LNCaP clone FGC (cell line): ENCODE measurements around the gene MMEL1.

Source experiments
- DNase-seq: peaks from one replicate; pipeline ENCODE4 v3.0.0-alpha.2; 2011; ENCODE audit warnings: low read depth
- H3K4me3 ChIP-seq: 2 replicates; pipeline ENCODE4 v1.5.1; 2011; ENCODE audit warnings: mild to moderate bottlenecking, low read depth, low read length, control low read depth
- CTCF ChIP-seq: IDR thresholded peaks from 2 replicates; pipeline ENCODE4 v1.5.1; 2012; ENCODE audit warnings: mild to moderate bottlenecking; ENCODE audit not compliant: control insufficient read depth, insufficient read depth; ENCODE audit errors: extremely low read depth

The MMEL1 gene

DNA sequence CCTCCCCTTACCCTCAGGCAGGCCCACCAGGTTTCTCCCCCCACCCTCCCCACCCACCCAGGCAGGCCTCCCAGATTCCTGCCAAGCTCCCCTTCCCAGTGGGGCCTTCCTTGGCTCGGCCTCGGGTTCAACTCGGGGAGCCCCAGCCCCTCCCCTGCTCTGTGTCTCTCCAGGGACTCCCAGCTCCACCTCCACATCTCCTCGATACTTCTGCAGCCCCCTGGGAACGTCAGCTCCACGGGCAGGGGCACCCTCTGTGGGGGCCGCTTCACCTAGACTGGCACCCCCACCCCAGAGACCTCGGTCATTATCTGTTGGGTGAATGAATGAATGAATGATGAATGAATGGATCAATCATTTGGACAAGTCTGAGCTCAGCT is 775 bp downstream of the MMEL1 start:
- H3K4me3 ChIP-seq: no peak overlapping the region
- DNase-seq: no peak
- no peak for TF ChIP-seq CTCF

- no peak for DNase-seq
- H3K4me3 ChIP-seq: no peak overlapping the region
- no peak for TF ChIP-seq CTCF
These were observed 1.4 kb downstream of the MMEL1 start for GRCh38 chr1:2631136-2632050.

GRCh38 chr1:2630498-2631135 is 2.2 kb downstream of the MMEL1 start:
- no peak overlapping the region for H3K4me3 ChIP-seq
- DNase-seq: no peak
- no peak for TF ChIP-seq CTCF

- H3K4me3 ChIP-seq: no peak overlapping the region
These were observed 3.0 kb downstream of the MMEL1 start for GRCh38 chr1:2629627-2630497.

GRCh38 chr1:2628933-2629626 is 3.7 kb downstream of the MMEL1 start:
- no peak for TF ChIP-seq CTCF
- DNase-seq: no peak
- no peak overlapping the region for H3K4me3 ChIP-seq

More at GRCh38 chr1:2629627-2630497, 3.0 kb downstream of the MMEL1 start:
- TF ChIP-seq CTCF: no peak
- DNase-seq: no peak
